ENCODE data around the gene GIMD1. TPM values are rescaled to one million over a fixed set of nuclear protein-coding genes. Genes with fewer than 3 reads are reported as not detected.
"Not testable (repeated sequence)": the region's sequence is repeated elsewhere in the genome, so short reads cannot be mapped to it uniquely, and the experiment has no call there.

Gene GIMD1
- total RNA-seq, 1 experiment from 2014 or later = not detected

DNA sequence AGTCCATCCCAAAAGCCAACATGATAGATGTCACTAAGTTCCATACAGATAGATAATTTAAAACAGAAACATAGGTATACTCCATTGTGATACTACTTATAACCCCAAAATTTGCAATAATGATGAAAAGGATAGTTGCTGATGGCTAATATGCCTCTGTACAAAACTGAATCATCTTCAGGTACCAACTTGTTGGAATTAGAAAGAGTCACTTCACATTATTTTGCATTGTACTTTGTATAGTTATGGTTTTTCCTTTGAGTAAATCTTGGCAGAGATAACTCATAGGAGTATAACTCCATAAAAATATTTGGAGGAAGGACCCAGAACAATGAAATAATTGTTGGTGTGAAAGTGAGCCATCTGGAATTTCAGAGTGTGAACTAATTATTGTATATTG, 17.6 kb downstream of the GIMD1 start:
- no peak for DNase-seq (ENCODE audit: low spot score)

- no peak for DNase-seq (ENCODE audit: low spot score)
Observed at GRCh38 chr4:106347167-106347566, 21.4 kb downstream of the GIMD1 start.

DNA sequence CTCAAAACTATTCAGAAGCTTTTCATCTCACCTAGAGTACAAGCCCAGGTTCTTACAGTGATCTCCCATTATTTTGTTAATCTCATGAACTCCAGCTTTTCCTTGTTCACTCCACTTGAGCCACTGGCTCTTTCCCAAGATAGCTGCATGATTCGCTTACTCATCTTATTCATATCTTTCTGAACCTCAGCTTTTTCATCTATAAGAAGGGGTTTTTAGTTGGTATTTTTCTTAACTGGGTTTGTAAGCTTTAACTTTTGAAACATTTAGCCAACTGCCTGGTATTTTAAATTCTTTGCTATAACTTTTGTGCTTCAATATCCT, 24.0 kb downstream of the GIMD1 start:
- no peak for DNase-seq (ENCODE audit: low spot score)

GRCh38 chr4:106343865-106344646, 24.5 kb downstream of the GIMD1 start:
- no peak for DNase-seq (ENCODE audit: low spot score)

DNA sequence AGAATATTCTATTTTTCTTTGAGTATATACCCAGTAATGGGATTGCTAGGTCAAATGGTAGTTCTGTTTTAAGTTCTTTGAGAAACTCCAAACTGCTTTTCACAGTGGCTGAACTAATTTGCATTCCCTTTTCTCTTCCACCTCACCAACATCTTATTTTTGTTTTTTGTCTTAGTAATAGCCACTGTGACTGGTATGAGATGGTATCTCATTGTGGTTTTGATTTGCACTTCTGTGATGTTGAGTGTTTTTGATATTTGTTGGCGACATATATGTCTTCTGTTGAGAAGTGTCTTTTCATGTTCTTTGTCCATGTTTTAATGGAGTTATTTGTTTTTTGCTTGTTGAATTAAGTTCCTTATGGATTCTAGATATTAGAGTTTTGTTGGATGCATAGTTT, 27.8 kb downstream of the GIMD1 start:
- no peak for DNase-seq (ENCODE audit: low spot score)

- no peak for DNase-seq (ENCODE audit: low spot score)
Observed at GRCh38 chr4:106339431-106339830, 29.1 kb downstream of the GIMD1 start.

DNA sequence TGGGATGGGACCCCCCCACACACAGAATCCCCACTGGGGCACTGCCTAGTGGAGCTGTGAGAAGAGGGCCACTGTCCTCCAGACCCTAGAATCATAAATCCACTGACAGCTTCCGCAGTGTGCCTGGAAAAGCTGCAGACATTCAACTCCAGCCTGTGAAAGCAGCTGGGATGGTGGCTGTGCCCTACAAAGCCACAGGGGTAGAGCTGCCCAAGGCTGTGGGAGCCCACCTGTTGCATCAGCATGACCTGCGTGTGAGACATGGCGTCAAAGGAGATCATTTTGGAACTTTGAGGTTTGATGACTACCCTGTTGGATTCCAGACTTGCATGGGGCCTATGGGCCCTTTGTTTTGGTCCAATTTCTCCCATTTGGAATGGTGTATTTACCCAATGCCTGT, 29.9 kb downstream of the GIMD1 start:
- DNase-seq (ENCODE audit: low spot score) = no peak

DNA sequence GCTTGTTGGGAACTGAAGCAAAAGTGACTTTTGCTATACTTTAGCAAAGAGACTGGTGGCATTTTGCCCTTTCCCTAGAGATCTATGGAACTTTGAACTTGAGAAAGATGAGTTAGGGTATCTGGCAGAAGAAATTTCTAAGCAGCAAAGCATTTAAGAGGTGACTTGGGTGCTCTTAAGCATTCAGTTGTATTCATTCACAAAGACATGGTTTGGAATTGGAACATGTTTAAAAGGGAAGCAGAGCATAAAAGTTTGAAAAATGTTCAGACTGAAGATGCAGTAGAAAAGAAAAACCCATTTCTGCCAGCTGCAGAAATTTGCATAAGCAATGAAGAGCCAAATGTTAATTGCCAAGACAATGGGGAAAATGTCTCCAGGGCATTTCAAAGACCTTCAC, 30.7 kb downstream of the GIMD1 start:
- DNase-seq (ENCODE audit: low spot score) = no peak

DNA sequence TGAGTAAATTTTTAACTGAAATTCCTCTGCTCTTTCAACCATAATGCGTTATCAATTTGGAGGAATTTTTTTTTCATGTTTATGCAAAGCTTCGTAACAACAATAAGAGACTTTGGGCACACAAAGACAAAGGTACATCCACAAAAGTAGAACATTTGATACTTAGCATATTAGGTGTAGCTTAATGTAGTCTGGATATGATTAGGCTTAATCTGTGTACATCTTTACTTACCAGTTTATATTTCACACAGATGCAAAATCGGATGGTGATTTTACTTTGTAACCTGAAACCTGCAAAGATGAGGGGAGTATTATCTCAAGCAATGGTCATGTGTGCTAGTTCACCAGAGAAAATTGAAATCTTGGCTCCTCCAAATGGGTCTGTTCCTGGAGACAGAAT, 32.0 kb downstream of the GIMD1 start:
- DNase-seq (ENCODE audit: low spot score) = no peak

- no peak for DNase-seq (ENCODE audit: low spot score)
Observed at GRCh38 chr4:106334741-106335470, 33.7 kb downstream of the GIMD1 start.

DNA sequence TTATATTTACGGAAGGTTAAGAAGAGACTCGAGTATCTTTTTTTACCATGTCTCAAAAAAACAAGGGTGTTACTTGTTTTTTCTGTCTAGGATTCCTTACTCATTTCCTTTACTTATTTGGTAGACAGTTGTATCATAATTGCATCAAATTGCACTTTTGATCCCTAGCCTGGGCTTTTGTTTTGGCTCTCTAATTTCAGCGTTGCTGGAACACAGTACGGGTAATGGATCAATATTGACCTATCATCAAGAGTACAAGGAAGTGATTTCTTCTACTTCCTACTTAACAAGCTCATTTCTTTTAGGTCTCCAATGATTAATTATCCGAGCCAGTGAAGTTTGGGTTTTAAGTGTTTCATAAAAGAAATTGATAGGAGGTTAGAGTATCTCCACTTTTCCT, 35.4 kb downstream of the GIMD1 start:
- DNase-seq (ENCODE audit: low spot score) = no peak

GRCh38 chr4:106329041-106329618, 39.4 kb downstream of the GIMD1 start:
- DNase-seq (ENCODE audit: low spot score) = peak; percentile 46

GRCh38 chr4:106325800-106326199, 42.8 kb downstream of the GIMD1 start:
- no peak for DNase-seq (ENCODE audit: low spot score)

GRCh38 chr4:106323119-106323518, 45.5 kb downstream of the GIMD1 start:
- no peak for DNase-seq (ENCODE audit: low spot score)

DNA sequence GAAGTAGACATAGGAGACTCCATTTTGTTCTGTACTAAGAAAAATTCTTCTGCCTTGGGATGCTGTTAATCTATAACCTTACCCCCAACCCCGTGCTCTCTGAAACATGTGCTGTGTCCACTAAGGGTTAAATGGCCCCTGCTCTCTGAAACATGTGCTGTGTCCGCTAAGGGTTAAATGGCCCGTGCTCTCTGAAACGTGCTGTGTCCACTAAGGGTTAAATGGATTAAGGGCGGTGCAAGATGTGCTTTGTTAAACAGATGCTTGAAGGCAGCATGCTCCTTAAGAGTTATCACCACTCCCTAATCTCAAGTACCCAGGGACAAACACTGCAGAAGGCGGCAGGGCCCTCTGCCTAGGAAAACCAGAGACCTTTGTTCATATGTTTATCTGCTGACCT, 46.8 kb downstream of the GIMD1 start:
- DNase-seq (ENCODE audit: low spot score) = not testable (repeated sequence)

DNA sequence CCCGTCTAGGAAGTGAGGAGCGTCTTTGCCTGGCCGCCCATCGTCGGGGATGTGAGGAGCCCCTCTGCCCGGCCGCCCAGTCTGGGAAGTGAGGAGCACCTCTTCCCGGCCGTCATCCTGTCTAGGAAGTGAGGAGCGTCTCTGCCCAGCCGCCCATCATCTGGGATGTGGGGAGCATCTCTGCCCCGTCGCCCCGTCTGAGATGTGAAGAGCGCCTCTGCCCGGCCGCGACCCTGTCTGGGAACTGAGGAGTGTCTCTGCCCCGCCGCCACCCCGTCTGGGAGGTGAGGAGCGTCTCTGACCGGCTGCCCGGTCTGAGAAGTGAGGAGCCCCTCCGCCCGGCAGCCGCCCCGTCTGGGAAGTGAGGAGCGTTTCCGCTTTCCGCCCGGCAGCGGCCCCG, 47.4 kb downstream of the GIMD1 start:
- DNase-seq (ENCODE audit: low spot score) = not testable (repeated sequence)

DNA sequence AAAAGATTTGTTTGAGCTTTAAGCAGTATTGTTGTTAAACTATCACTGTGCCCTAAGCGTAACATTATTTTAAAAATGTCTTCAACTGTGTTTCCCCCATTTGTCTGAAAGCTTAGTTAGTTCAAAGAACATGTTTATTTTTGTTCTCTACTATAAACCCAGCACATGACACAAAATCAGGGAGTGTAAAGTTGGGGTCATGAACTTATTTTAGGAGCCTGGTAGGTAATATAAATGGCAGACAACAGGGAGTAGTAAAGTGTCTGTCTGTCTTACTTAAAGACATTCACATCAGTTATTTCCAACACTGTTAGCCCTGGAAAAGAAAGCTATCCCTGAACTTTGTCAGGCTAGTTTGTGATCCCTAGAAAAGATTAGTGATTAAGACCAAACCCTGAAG, 48.3 kb downstream of the GIMD1 start:
- DNase-seq (ENCODE audit: low spot score) = no peak

DNA sequence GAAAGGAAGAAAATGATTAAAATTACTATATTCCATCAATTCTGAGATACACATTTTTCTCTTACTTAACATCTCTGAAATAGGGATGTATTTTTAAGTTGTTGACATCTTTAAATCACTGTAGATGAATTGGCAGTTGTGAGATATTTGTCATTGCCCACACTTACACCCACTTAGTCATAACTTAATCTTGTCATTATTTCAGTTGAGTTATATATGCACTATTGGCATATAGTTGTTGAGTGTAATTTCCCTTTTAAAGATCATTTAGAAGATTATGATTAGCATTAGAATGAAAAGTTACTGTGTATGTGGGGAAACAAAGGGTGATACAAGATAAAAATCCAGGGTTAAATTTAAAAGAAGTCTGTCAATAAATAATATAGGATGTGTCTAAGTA, 50.1 kb downstream of the GIMD1 start:
- DNase-seq (ENCODE audit: low spot score) = no peak

DNA sequence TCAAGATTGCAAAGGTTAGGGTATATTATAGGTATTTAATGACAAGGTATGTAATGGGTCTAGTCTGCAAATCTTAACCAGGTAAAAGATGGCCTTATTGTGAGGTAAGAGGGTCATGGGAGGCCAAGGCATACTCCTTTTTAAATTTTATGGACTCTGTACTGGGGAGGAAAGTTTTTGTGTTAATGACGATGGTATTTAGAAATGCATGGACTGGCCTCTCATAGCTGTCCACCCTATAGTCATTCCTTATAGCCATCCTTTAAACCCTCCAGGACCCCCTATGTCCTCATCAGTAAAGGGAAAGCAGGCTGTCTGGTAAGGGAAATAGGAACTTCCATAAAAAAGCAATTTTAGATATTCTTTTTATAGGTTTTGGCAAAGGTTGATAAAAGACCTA, 50.8 kb downstream of the GIMD1 start:
- DNase-seq (ENCODE audit: low spot score) = no peak

DNA sequence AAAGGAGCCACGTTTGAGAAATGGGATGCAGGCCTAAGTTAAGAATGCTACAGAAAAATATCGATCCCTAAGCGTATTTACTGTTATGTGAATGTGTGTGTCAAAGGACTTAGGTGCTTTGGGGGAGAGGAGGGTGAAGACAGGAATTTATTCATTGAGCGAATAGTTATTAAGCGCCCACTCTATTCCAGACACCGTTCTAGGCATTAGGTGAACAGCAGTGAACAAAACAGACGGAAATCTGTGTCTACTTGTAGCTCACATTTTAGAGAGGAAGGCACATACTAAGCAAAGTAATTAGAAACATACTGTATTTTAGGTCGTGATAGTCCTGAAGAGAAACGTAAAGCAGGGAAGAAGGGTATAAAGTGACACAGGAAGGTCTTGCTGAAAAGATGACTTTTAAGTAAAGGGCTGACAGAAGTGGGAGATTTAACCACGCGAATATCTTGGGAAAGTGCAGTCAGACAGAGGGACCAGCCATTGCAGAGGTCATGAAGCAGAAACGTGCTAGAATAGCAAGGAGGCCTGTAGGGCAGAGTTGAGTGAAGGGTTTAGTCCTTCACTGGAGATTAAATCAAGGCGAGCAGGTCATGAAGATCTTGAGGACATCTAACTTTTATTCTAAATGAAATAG, 51.7 kb downstream of the GIMD1 start:
- DNase-seq (ENCODE audit: low spot score) = no peak

DNA sequence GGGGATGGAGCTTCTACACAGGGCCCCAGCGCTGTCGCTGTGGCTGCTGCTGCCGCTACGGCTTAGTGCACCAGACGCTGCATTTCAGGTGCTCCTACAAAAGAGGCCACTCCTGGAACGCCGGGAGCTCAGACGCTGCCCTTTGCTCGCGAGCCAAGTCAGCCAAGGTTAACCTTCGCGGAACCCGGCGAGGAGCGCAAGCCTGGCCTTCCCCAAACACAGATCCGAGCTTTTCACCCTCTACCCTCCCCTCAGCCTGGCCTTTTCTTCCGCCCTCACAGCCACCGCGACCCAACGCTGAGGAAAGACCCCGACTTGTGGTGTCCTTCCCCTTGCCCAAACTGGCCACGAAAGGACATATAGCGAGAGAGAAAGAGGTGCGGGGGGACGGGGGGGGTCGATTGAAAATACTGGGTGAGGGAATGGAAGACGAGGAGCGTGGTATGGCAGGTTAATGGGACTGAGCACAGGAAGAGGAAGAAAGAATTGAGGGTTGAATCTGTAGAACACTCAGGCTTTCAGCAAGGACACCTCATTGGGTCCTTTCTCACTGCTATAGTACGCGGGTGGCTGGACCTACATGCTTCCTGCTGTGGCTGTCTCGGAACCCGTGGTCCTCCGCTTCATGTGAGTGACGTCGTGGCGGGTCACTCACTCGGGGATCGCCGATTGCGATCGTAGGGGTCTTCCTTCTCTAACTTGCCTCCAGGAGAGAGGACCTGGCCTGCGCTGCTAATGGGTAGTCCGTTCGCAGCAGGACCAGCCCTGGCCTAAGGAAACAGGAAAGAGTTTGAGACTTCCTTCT, 52.4 kb downstream of the GIMD1 start, which contains the start of the genes AIMP1 and TBCK:
Gene AIMP1, plus strand, starts transcription at position 583 of the 805 bp plus-strand sequence. CDS start 8,460 bp downstream, outside the sequence.
Gene TBCK, minus strand, starts transcription at position 242 of the 805 bp plus-strand sequence. CDS start 7,249 bp downstream, outside the sequence.
- peak; percentile 93 for DNase-seq (ENCODE audit: low spot score)
